Esophagus squamous epithelium (tissue), 4 donors: Measurements from ENCODE around the gene PMM2.

Experiments used
- CTCF ChIP-seq, 6 experiments: fragments of 450-650 bp in 4 of 6; fragments of 200-600 bp in 2 of 6; sonication (generic) in 2 of 6; IDR thresholded peaks; one replicate each; pipeline ENCODE4 v1.5.1; 2016 to 2019; ENCODE audit warnings: antibody characterized with exemption in 6 of 6, mild to moderate bottlenecking in 4 of 6, moderate library complexity in 4 of 6
- POLR2A ChIP-seq, 4 donors: fragments of 450-650 bp; IDR thresholded peaks; one replicate each; pipeline ENCODE4 v1.6.1; 2017; ENCODE audit warnings: antibody characterized with exemption in 4 of 4, mild to moderate bottlenecking in 4 of 4, moderate library complexity in 3 of 4

DNA sequence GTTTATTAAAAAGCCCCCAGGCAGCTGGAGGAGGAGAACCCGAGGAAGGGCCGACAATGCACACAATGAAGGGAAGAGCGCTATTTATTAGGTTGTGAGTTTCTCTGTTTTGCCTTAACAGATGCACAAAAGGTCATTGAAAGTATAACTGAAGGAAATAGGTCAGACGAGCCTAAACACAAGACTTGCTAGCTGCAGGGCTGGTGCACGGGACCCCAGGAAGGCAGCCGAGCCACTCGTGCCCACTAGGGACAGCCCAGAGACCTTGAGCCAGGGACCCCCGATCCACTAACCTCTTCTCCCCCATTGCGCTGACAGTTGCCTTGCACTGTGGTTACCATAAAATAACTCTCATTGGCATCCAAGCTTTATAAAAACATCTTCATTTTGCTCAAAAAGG is 95.8 kb downstream of the PMM2 start:
- no peak for TF ChIP-seq POLR2A (IDR thresholded peaks at IDR 0.05)
- TF ChIP-seq CTCF (IDR thresholded peaks at IDR 0.05): no peak
